Fibroblast of the conjunctiva (primary cell): ENCODE results near the gene EXOC3L4.

Experiments
- DNase-seq: peaks from one replicate; pipeline ENCODE4 v3.0.0-alpha.2; 2010; ENCODE audit warnings: low read depth

Gene EXOC3L4

GRCh38 chr14:103133210-103134140, 39.0 kb downstream of the EXOC3L4 start:
- DNase-seq: no peak

DNA sequence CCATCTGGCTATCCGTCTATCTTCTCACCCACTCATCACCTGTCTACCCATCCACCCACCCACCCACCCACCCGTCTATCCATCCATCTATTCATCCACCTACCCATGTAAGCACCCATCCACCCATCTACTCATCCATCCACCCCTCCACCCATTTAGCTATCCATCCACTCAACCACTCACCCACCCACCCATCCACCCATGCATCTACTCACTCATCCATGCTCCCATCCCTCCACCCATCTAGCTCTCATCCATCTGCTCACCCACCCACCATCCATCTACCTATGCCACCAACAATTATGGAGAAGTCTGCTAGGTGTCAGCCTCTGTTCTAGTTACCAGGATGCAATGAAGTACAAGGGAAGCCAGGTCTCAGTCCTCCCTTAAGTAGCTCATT, 39.9 kb downstream of the EXOC3L4 start:
- DNase-seq: no peak

- no peak for DNase-seq
These were observed 40.4 kb downstream of the EXOC3L4 start for GRCh38 chr14:103134919-103135318.

DNA sequence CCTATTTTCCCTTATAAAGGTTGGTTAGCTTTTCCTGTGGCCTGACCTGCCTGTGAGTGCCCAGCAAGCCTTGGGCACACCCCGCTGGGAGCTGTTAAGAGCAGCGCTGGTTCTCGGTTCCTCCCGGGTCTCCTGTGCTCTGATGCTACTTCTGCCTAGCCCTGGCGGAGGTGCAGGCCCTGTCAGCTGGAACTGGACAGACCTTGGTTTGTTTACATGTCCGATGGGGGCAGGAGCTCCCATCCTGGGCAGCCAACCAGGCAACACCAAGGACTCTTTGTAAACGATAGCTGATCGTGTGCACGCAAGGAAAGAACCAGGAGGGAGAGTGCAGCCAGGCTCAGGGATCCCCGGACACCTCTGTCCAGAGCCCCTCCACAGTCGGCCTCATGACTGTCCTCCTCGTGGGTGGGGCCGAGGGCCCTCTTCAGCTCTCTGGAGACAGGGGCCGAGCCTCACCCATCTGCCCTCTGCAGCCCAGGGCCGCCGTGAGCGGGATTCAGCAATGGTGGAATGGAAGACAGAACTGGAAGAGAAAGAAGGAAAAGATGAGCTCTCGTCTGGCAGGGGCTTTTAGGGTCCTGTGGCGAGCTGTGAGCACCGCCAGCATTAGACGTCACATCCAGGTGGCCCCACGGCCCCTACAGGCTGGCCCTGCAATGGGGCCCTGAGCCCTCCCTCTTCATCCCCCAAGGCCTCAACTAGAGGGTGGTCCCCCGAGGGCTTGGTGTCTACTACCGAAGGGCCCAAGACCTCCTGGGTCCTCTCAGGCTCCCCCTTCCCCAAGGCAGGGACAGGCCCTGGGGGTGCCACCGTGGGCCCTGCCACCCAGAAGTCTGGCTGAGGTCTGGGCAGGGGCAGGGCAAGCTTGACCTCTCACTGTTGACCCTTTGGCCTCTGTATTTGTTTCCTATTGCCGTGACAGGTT, 41.1 kb downstream of the EXOC3L4 start:
- DNase-seq: no peak

- no peak for DNase-seq
These were observed 42.1 kb downstream of the EXOC3L4 start for GRCh38 chr14:103136388-103137271.

DNA sequence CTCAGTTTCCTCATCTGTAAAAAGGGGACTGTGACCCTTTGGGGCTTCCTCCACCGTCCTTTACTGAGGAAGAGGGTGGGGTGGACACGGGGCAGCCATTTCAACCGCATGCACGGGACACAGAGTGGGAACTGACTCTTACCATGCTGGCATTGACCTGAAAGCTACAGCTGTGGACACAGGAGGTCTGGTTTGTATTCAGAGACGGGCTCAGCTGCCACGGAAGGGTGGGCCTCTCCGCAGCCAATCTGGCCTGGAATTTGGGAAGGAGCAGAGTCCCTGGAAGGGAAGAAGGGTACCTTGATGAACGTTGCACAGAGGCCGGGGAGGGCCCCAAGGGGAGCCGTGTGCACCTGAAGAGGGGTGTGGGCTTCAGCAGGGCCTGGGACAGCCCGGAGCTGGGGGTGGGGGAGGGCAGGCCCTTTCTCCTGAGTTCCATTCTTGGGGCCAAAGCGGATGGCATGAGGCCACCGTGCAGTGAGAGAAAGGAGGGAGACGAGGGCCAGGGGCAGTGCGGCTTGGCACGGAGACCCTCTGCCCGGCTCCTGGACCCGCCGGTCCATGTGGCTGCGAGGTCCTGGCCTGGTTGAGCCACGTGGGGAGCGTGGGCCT, 43.3 kb downstream of the EXOC3L4 start:
- DNase-seq: no peak

- DNase-seq: no peak
These were observed 44.0 kb downstream of the EXOC3L4 start for GRCh38 chr14:103138301-103139131.

DNA sequence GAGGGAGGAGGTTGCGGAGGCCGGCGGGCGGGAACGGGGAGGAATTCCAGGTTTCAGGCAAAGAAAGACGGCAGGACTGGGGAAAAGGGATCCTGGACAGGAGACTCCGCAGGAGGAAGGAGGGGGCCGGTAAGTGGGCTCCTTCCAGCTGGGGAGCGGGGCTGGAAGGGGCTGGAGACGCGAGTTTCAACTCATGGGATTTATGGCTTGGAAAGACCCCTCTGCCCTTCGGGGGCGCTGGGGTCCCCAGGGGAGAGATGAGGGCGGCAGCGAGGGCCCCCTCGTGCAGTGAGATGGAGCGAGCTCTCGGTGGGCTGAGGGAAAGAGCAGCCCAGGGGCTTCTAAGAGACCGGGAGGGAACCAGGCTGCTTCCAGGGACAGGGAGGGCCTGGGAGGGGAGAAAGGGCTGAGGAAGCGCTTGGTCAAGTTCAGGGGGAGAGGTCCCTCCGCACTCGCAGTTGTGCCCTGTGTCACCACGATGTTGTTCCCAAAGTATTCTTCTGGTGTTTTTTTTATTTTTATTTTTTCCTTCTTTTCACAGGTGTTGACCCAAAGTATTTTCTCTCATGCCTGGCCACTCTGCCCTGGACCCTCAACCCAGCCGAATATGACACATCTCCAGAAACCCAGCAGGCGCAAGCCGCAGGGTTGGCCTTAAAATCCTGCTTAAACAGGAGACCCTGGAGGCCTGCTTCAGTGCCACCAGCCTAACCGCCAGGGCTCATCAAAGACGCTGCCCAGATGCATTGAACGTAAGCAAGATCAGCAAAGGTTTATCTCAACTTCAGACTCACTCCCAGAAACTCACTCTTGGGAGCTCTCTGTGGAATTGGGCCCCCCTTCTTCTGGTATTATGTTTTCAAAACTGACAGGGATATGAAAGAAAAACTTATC, 44.9 kb downstream of the EXOC3L4 start:
- DNase-seq: no peak

DNA sequence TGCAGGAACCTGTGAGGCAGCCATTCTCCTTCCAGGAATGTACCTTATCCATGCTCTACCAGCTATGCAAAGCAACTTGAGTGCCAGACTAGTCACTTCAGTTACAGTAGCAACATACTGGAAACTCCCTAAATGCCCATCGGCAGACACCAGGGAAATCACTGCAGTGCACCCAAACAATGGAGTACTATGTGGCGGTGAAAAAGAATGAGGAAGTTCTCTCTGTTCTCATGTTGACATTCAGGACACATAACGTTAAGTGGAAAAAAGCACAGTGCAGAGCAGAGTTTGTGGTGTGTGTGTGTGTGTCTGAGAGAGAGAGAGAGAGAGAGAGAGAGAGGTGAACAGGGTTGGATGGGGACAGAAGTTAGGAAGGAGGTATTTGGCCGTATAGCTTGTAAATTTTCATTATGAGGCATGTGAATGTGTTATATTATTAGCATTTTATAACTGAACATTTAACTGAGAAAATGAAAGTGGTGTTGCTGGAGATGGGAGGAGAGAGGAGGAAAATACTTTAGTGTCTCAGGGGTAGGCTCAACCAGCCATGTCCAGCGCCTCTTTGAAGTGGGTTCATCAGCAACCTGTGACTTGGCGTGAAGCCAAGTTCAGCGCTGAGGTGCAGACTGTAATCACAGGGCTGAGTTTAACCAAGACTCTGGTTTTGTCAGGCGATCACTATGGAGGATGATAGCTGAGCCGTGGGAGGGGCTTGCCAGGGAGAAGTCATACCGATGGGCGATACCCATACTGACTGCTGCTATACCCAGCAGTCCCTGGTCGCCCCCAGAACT, 46.0 kb downstream of the EXOC3L4 start:
- no peak for DNase-seq

DNA sequence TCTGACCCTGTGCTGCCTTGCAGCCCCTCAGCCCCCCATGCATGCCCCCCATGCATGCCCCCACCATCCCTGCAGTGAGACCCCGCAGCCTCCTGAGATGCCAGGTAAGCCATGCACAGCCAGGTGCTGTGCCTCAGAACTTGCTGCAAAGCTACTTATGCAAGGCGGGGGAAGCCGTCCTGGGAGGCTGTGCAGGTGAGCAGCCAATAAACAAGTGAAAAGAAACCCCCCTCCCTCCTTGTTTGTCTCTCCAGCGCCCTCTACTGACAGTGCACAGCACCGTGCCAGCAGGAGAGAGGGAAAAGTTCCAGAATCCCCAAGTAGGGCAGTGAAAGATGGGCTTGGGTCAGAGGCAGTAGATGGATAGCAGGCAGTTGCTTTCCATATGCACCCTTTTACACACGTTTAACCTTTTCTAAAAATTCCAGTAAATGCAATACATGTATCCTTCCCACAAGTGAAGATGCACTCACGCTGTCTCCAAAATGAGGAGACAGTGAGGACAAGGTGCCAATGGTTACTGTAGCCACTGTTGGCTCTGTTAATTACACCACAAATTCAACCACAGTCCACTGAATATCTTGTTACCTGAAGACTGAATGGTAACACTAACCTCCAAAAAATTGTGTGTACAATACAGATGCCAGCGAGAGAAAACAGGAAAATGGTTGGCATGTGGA, 46.7 kb downstream of the EXOC3L4 start:
- DNase-seq: no peak

DNA sequence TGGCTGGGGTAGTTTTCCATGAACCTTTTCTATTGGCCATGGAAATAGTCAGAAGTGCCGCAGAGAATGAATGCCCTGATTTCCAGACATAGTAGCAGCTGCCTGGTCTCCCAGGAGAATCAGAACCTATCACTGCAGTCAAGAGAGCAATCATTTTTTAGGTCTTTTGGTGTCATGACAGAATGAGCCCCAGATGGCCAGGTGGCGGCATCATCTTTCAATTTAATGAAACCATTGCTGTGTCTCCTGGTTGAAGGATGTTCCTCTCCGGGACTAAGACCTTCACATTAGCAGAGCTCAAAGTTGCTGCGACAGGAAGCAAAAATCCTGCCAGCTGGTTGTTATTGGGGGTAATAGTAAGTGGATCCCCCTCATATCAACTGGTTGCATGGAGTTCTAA, 47.5 kb downstream of the EXOC3L4 start:
- DNase-seq: no peak

DNA sequence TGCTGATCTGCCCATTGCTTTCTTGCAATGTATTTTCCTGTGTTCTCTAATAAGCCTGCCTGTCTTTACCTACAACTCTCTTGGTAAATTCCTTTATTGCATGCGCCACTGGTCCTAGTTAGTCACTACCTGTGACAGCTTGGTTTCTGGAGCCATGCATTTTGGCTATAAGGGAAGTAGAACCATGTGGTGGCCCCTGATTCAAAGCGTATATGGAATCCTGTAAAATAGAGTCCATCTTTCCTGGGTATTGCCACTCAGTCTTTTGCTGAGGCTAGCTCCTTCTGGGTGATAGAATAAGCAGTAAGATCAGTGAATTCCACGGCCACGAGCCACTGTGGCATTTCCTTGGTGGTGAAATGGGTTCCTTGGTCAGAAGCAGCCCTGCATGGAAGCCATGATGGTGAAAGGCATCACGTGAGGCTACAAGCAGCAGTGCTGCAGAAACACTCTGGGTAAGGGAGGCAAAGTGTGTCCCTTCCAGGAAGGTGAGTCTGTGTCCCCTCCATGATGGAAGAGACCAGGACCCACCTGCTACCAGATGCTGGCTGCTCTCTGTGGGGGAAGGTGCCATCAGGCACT, 48.3 kb downstream of the EXOC3L4 start:
- no peak for DNase-seq

GRCh38 chr14:103143506-103143905, 49.0 kb downstream of the EXOC3L4 start:
- DNase-seq: no peak

- DNase-seq: peak; percentile 44
These were observed 49.6 kb downstream of the EXOC3L4 start for GRCh38 chr14:103144085-103144484.

GRCh38 chr14:103146141-103146709, 51.7 kb downstream of the EXOC3L4 start:
- DNase-seq: no peak

DNA sequence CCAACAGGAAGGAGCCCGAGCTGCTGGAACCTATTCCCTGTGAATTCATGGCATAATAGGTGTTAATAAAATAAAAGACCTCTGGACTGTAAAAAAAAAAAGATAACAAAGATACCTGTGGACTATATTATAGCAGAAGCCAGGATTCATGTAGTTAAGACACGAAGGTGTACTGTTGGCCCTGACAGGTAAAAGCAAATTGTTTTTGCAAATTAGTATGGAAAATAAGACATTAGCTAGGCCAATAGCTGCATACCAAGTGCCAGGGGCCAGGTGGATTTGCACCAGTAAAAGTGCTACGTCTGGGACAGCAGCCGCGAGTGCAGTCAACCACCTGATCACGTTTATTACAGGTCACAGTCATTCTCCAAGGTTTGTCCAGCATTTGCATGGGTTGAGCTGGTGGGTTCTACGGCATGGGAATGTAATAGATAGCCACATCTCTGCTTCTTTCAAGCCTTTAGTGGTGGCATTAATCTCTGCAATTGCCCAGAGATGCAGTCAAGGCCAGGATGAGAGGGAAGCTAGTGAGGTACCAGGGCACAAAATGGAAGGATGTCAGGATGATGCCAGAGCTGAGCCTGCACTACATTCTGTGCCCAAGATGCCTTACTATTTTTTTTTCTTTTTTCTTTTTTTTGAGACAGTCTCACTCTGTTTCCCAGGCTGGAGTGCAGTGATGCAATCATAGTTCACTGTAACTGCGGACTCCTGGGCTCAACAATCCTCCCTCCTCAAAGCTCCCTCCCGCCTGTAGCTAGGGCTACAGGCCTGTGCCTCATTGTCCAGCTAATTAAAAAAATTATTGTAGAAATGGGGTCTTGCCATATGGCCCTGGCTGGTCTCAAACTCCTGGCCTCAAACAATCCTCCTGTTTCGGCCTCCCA, 55.1 kb downstream of the EXOC3L4 start:
- DNase-seq: no peak
